Activated CD8-positive, alpha-beta T cell treated with anti-CD3 and anti-CD28 coated beads, Interleukin-2, amount 10 ng/mL, durations not matched to agents 7 days and 5 days (primary cell): ENCODE measurements around the gene DTNBP1. TPM values are rescaled to one million over a fixed set of nuclear protein-coding genes. Genes with fewer than 3 reads are reported as not detected.
A peak's percentile ranks its signal among the peaks of the same experiment; 100 is the strongest.

Experiments used
- ATAC-seq: fragments of 150-1000 bp; cut with Tn5 transposase; one replicate; pipeline ENCODE4 v1.10.0; 2021; ENCODE audit warnings: moderate library complexity
- CTCF ChIA-PET: fragments of 350-600 bp; sonication (Branson Sonifier 250); formaldehyde crosslinking; loops from one replicate; lab custom pipeline; 2021; ENCODE audit warnings: antibody characterized with exemption; lab: Charles Lee
- POLR2A ChIA-PET: fragments of 350-600 bp; sonication (Branson Sonifier 250); formaldehyde crosslinking; loops from one replicate; lab custom pipeline; 2021; ENCODE audit warnings: antibody characterized with exemption; lab: Charles Lee
- DNase-seq: peaks from one replicate; pipeline ENCODE4 v3.0.0-alpha.2; 2020
- H3K27ac Mint-ChIP-seq: one replicate; pipeline ENCODE4 v1.8.0; 2021; ENCODE audit warnings: mild to moderate bottlenecking, mixed read lengths
- H3K27me3 Mint-ChIP-seq: one replicate; pipeline ENCODE4 v1.8.0; 2021; ENCODE audit warnings: low read depth, mixed read lengths
- H3K36me3 Mint-ChIP-seq: one replicate; pipeline ENCODE4 v1.8.0; 2021; ENCODE audit warnings: low read depth, mixed read lengths
- H3K4me1 Mint-ChIP-seq: one replicate; pipeline ENCODE4 v1.8.0; 2021; ENCODE audit warnings: low read depth, mixed read lengths
- H3K4me3 Mint-ChIP-seq: one replicate; pipeline ENCODE4 v1.8.0; 2021; ENCODE audit warnings: mild to moderate bottlenecking, mixed read lengths
- H3K9me3 Mint-ChIP-seq: one replicate; pipeline ENCODE4 v1.8.0; 2022; ENCODE audit warnings: mixed read lengths; ENCODE audit not compliant: insufficient read depth
- total RNA-seq, 2 experiments: library from RNA; stranded (reverse); gene quantifications; one replicate each; pipeline ENCODE4 v1.2.3, GENCODE V29; 2021

DTNBP1 gene
- total RNA-seq, 2 experiments from 2014 or later: 17.7 to 19.0 TPM

DNA sequence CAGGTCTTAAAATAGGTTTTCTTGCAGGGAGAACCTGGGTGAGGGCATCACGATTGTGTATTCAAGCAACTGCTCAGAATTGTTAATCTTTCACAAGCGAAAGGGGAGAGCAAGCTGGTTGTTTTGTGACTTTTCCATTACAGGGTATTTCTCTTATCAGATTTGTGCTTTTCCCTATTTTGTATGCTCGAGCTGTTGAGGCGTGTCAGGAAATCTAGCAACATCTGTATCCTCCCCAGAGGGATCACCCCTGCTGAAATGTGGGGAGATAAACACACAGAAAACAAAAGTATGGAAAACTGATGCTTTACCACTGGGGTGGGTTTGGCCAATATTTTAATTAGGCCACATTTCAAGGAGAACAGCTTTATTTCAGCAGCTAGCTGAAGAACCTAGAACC lies 187.0 kb downstream of the DTNBP1 start:
- ChIA-PET POLR2A (no interaction called here), CTCF (interaction anchor here (1.0 to 3.1 kb wide), 3 partner anchors 13 to 31 kb away, joined by 3 to 12 read pairs (median 4); no protein-coding TSS in a partner anchor)
- peaks cover 11% of the 10 kb centered on the region for H3K4me1 Mint-ChIP-seq
- ATAC-seq: no peak
- H3K4me3 Mint-ChIP-seq: no peak overlapping the region
- no peaks in the 10 kb centered on the region for H3K9me3 Mint-ChIP-seq
- H3K36me3 Mint-ChIP-seq: peaks cover 42% of the 10 kb centered on the region
- peak overlapping the region; percentile 9 for H3K27ac Mint-ChIP-seq
- no peaks in the 10 kb centered on the region for H3K27me3 Mint-ChIP-seq
- no peak for DNase-seq

DNA sequence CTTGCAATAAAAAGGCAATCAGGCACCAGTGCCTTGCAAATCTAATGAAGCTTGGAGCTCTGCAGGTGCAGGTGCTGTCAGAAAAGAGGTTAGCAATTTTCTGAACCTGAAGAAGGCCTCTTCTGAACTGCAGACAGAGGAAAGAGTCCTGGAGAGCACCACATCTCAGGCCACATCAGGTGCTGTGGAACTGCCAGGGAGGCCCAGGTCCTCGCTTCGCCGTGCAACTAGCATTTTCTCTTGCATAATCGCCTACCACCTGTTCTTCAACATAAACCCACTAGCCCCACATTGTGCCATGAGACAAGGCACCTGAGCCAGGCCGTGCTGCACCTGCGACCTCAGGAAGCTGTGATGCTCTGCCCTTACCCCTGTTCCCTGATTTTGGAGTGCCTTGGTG lies 187.6 kb downstream of the DTNBP1 start:
- H3K27me3 Mint-ChIP-seq: no peaks in the 10 kb centered on the region
- H3K4me1 Mint-ChIP-seq: peaks cover 7% of the 10 kb centered on the region
- POLR2A ChIA-PET: no interaction called here
- no peaks in the 10 kb centered on the region for H3K9me3 Mint-ChIP-seq
- peak overlapping the region; percentile 9 for H3K27ac Mint-ChIP-seq
- CTCF ChIA-PET: interaction anchor here (1.0 to 3.1 kb wide), 4 partner anchors 12 to 147 kb away, joined by 3 to 12 read pairs (median 4); no protein-coding TSS in a partner anchor
- H3K4me3 Mint-ChIP-seq: no peak overlapping the region
- peaks cover 42% of the 10 kb centered on the region for H3K36me3 Mint-ChIP-seq
- no peak for DNase-seq
- no peak for ATAC-seq

DNA sequence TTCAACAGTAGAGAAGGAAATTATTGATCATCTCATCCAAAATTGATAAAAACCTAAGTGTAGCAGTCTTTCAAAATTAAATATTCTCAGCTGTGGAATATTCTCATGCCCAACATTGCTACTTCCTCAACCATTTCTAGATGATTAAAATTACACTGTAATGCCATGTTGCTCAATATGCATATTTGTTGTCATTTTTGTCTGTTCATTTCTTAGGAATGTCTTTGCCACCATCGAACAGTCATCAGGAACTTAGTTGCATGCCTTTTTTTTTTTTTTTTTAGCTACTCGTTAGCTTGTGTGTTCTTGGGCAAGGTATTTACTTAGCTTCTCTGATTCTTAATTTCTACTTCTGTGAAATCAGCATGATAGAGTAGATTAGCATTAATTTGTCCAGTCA lies 188.6 kb downstream of the DTNBP1 start:
- ATAC-seq: no peak

DNA sequence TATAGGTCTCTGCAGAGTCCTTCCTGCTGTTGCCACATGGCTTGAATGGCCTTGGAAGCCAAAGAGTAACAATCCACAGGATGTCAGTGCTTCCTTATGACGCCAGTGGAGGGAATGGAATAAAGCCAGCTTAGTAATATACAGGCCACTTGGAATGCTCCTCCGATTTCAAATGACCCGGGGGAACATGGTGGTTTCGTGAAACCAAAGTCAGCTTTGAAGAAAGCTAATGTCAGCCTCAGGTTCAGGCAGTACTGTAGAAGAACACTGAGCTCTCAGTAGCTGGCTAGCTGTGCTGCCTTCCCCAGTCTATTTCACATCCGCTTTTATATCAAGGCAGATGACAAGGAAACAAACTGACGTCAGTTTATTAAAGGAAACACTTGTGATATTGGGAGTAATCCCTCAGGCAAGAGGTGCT lies 189.1 kb downstream of the DTNBP1 start:
- no peak for DNase-seq
- peaks cover 42% of the 10 kb centered on the region for H3K36me3 Mint-ChIP-seq

More for the DNA sequence above, 188.6 kb downstream of the DTNBP1 start:
- CTCF ChIA-PET: interaction anchor here (0.8 to 3.1 kb wide), 4 partner anchors 11 to 148 kb away, joined by 3 to 12 read pairs (median 5); no protein-coding TSS in a partner anchor
- Mint-ChIP-seq H3K9me3 (no peaks in the 10 kb centered on the region), H3K36me3 (peaks cover 42% of the 10 kb centered on the region), H3K4me1 (peaks cover 3% of the 10 kb centered on the region), H3K4me3 (no peak overlapping the region), H3K27ac (no peak overlapping the region), H3K27me3 (no peaks in the 10 kb centered on the region)
- DNase-seq: no peak
- POLR2A ChIA-PET: interaction anchor here (0.8 kb wide), 1 partner anchor 21 kb away, joined by 3 read pairs; no protein-coding TSS in a partner anchor

DNA sequence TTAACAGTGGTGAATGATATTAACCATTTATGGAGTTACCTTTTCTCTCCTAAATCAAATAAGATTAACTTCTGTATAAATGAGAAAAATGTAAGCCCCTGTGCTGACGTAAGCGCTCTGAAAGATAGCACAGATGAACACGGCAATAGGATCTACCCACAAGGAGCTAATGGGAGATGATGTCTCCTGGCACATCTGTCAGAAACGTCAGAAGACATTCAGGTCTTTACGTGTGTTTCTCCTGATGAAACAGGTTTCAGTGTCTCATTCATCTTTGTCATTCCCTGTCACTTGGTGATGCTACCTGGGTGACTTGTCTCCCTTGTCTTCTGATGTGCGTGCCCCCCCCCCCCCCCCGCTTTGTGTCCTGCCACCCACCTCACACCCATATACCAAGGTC lies 189.7 kb downstream of the DTNBP1 start:
- POLR2A ChIA-PET: interaction anchor here (0.6 kb wide), 1 partner anchor 108 kb away, joined by 3 read pairs; no protein-coding TSS in a partner anchor
- no peaks in the 10 kb centered on the region for H3K27me3 Mint-ChIP-seq
- no peak overlapping the region for H3K27ac Mint-ChIP-seq
- ATAC-seq (no peak), DNase-seq (no peak)
- peaks cover 3% of the 10 kb centered on the region for H3K4me1 Mint-ChIP-seq
- peaks cover 45% of the 10 kb centered on the region for H3K36me3 Mint-ChIP-seq
- H3K9me3 Mint-ChIP-seq: no peaks in the 10 kb centered on the region
- CTCF ChIA-PET: no interaction called here
- no peak overlapping the region for H3K4me3 Mint-ChIP-seq

More for the DNA sequence above, 189.1 kb downstream of the DTNBP1 start:
- ATAC-seq: no peak
- ChIA-PET POLR2A (interaction anchor here (0.6 to 0.8 kb wide), 2 partner anchors 21 to 109 kb away, joined by 3 read pairs; no protein-coding TSS in a partner anchor), CTCF (interaction anchor here (0.8 to 1.6 kb wide), 3 partner anchors 10 to 149 kb away, joined by 3 to 6 read pairs (median 4); no protein-coding TSS in a partner anchor)
- H3K4me1 Mint-ChIP-seq: peaks cover 3% of the 10 kb centered on the region
- H3K4me3 Mint-ChIP-seq: no peak overlapping the region
- H3K27me3 Mint-ChIP-seq: no peaks in the 10 kb centered on the region
- no peak overlapping the region for H3K27ac Mint-ChIP-seq
- no peaks in the 10 kb centered on the region for H3K9me3 Mint-ChIP-seq
